ENCODE measurements around the gene TGFBR2. TPM values are rescaled to one million over a fixed set of nuclear protein-coding genes. Genes with fewer than 3 reads are reported as not detected.

Gene TGFBR2
- total and polyA plus RNA-seq, 2 of the 13 experiments (the other 11 are each of a cell fraction or from before 2014, with no cell fraction given): 82.2 to 187 TPM

GRCh38 chr3:30625541-30626438 lies 19.4 kb downstream of the TGFBR2 start (continued):
- TF ChIP-seq RERE (CRISPR knock-in tag; IDR thresholded peaks at IDR 0.05; ENCODE audit: low read depth) (peak; percentile 38; the same call in 1 of the 2 replicates), AGO1 (IDR thresholded peaks at IDR 0.05; ENCODE audit: low read depth, low read length, poor library complexity, severe bottlenecking) (no peak), RELA (CRISPR knock-in tag; IDR thresholded peaks at IDR 0.05) (no peak), SP140L (CRISPR knock-in tag; IDR thresholded peaks at IDR 0.05; ENCODE audit: borderline replicate concordance) (no peak), SSRP1 (CRISPR knock-in tag; IDR thresholded peaks at IDR 0.05) (peak; percentile 22), HMG20A (CRISPR knock-in tag; IDR thresholded peaks at IDR 0.05; ENCODE audit: borderline replicate concordance) (peak; percentile 75; the same call in 1 of the 2 replicates), ZNF121 (CRISPR knock-in tag; IDR thresholded peaks at IDR 0.05) (peak; percentile 99), ELF3 (CRISPR knock-in tag; IDR thresholded peaks at IDR 0.05) (peak; percentile 49; the same call in 1 of the 2 replicates), PHF21A (CRISPR knock-in tag; IDR thresholded peaks at IDR 0.05) (peak; percentile 87), NFYB (CRISPR knock-in tag; IDR thresholded peaks at IDR 0.05) (no peak), KLF16 (CRISPR knock-in tag; IDR thresholded peaks at IDR 0.05) (peak in 1 of 2 experiments; percentile 61; a peak in 1 of 4 replicates), CC2D1A (CRISPR knock-in tag; IDR thresholded peaks at IDR 0.05) (no peak), ATF7 (IDR thresholded peaks at IDR 0.05) (peak; percentile 53), ATF7 (CRISPR knock-in tag; IDR thresholded peaks at IDR 0.05) (no peak; the same call in 1 of the 2 replicates), ASH2L (IDR thresholded peaks at IDR 0.05; ENCODE audit: insufficient read length, low read depth, low read length) (peak; percentile 56), MAFK (conservative IDR thresholded peaks at IDR 0.05 in 1 of 2, IDR thresholded peaks at IDR 0.05 in 1 of 2; ENCODE audit: low read length in 2 of 2) (peak in 1 of 2 experiments; percentile 31; a peak in 1 of 4 replicates), ZNF12 (CRISPR knock-in tag; IDR thresholded peaks at IDR 0.05) (no peak), CREB1 (IDR thresholded peaks at IDR 0.05) (no peak), CREB1 (CRISPR knock-in tag; IDR thresholded peaks at IDR 0.05) (peak; percentile 74), NR2F2 (IDR thresholded peaks at IDR 0.05; ENCODE audit: borderline replicate concordance, low read depth) (peak; percentile 83), ADNP (CRISPR knock-in tag; IDR thresholded peaks at IDR 0.05) (no peak), KAT7 (CRISPR knock-in tag; IDR thresholded peaks at IDR 0.05; ENCODE audit: borderline replicate concordance) (0 out of 2 replicates have a peak, but pooled peaks have one; percentile 47), EP300 (IDR thresholded peaks at IDR 0.05; ENCODE audit: low read depth in 2 of 2, low read length in 2 of 2) (peak in 1 of 2 experiments; percentile 91; a peak in 2 of 4 replicates), EP300 (CRISPR knock-in tag; IDR thresholded peaks at IDR 0.05; ENCODE audit: borderline replicate concordance) (no peak), JUND (CRISPR knock-in tag; IDR thresholded peaks at IDR 0.05) (peak; percentile 75; the same call in 1 of the 2 replicates)
- TF ChIP-seq, protein P1, sequence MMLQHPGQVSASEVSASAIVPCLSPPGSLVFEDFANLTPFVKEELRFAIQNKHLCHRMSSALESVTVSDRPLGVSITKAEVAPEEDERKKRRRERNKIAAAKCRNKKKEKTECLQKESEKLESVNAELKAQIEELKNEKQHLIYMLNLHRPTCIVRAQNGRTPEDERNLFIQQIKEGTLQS (CRISPR knock-in tag; IDR thresholded peaks at IDR 0.05): peak; percentile 75

Data from HepG2 (cell line).